Measurements from ENCODE around the gene CLDN9.

DNA sequence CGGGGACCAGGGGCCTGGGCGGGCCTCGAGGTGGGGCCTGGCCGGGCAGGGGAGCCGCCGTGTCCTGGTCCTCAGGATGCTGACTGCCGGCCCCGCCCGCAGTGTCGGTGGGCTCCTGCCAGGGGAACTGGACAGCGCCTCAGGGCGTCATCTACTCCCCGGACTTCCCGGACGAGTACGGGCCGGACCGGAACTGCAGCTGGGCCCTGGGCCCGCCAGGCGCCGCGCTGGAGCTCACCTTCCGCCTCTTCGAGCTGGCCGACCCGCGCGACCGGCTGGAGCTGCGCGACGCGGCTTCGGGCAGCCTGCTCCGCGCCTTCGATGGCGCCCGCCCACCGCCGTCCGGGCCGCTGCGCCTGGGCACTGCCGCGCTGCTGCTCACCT lies 45.9 kb upstream of the CLDN9 start:
- TF ChIP-seq POLR2AphosphoS5 (IDR thresholded peaks at IDR 0.05; ENCODE audit: borderline replicate concordance, low read depth, low read length) (no peak), FOXP2 (optimal IDR thresholded peaks at IDR 0.05; ENCODE audit: control extremely low read depth, extremely low read length, insufficient read depth) (no peak)
